SK-N-SH (cell line): ENCODE results near the gene TRDN. TPM values are rescaled to one million over a fixed set of nuclear protein-coding genes. Genes with fewer than 3 reads are reported as not detected.

Source experiments
- CTCF ChIA-PET: fragments of 300-600, 350-600 bp; formaldehyde crosslinking; extraction: SDS; loops from one replicate; lab custom pipeline; 2021; lab: Yijun Ruan, JAX
- POLR2A ChIA-PET: fragments of 350-600 bp; sonication (Branson Sonifier 250); formaldehyde crosslinking; extraction: SDS; loops from one replicate; lab custom pipeline; 2020; ENCODE audit warnings: antibody characterized with exemption, inconsistent platforms; lab: Yijun Ruan, JAX
- DNase-seq: peaks from one replicate; pipeline ENCODE4 v3.0.0; 2012
- H2AFZ ChIP-seq: fragments of 200-600 bp; sonication (generic); 2 replicates; pipeline ENCODE4 v1.8.1; 2016; ENCODE audit warnings: antibody characterized with exemption, mild to moderate bottlenecking, low read depth
- H3F3A ChIP-seq: fragments of 200-600 bp; sonication (generic); replicated peaks from 2 replicates; pipeline ENCODE3; 2016; ENCODE audit warnings: antibody characterized with exemption, mild to moderate bottlenecking; ENCODE audit not compliant: insufficient read depth
- H3K27ac ChIP-seq, 2 experiments: fragments of 200-500 bp in 1 of 2; fragments of 200-600 bp in 1 of 2; sonication (Bioruptor generic) in 1 of 2; sonication (generic), shearing (Covaris generic) in 1 of 2; 2 replicates each; pipeline versions ENCODE4 v1.5.1 to v1.6.1; 2014 to 2016; ENCODE audit warnings: low read depth in 2 of 2, inconsistent platforms in 1 of 2, low read length in 1 of 2, mild to moderate bottlenecking in 1 of 2, mixed read lengths in 1 of 2
- H3K27me3 ChIP-seq: fragments of 200-600 bp; sonication (generic), shearing (Covaris generic); 2 replicates; pipeline ENCODE4 v1.6.1; 2016; ENCODE audit warnings: mixed run types; ENCODE audit not compliant: insufficient read depth
- H3K36me3 ChIP-seq, 2 experiments: fragments of 200-500 bp in 1 of 2; fragments of 200-600 bp in 1 of 2; sonication (Bioruptor generic) in 1 of 2; sonication (generic) in 1 of 2; replicated peaks in 1 of 2; 2 replicates each; pipeline versions ENCODE3 to v1.5.1; 2014 to 2016; ENCODE audit warnings: low read length in 1 of 2, mild to moderate bottlenecking in 1 of 2; ENCODE audit not compliant: insufficient read depth in 2 of 2, control insufficient read depth in 1 of 2
- H3K4me1 ChIP-seq, 2 experiments: fragments of 200-500 bp in 1 of 2; fragments of 200-600 bp in 1 of 2; sonication (Bioruptor generic) in 1 of 2; sonication (generic), shearing (Covaris generic) in 1 of 2; 2 replicates each; pipeline versions ENCODE4 v1.5.1 to v1.6.1; 2014 to 2016; ENCODE audit warnings: low read depth in 1 of 2, low read length in 1 of 2, mixed run types in 1 of 2; ENCODE audit not compliant: insufficient read depth in 2 of 2, control insufficient read depth in 1 of 2
- H3K4me2 ChIP-seq: fragments of 200-600 bp; sonication (generic), shearing (Covaris generic); 2 replicates; pipeline ENCODE4 v1.6.1; 2017; ENCODE audit warnings: mixed run types
- H3K4me3 ChIP-seq, 2 experiments: fragments of 200-500 bp in 1 of 2; fragments of 200-600 bp in 1 of 2; sonication (Bioruptor generic) in 1 of 2; sonication (generic), shearing (Covaris generic) in 1 of 2; 2 replicates each; pipeline versions ENCODE4 v1.5.1 to v1.8.1; 2014 to 2016; ENCODE audit warnings: low read depth in 2 of 2, inconsistent platforms in 1 of 2, low read length in 1 of 2, mild to moderate bottlenecking in 1 of 2, mixed read lengths in 1 of 2, moderate library complexity in 1 of 2
- H3K79me2 ChIP-seq: fragments of 200-600 bp; sonication (generic); 2 replicates; pipeline ENCODE4 v1.8.1; 2017; ENCODE audit warnings: mild to moderate bottlenecking; ENCODE audit not compliant: insufficient read depth
- H3K9ac ChIP-seq: fragments of 200-600 bp; sonication (generic); 2 replicates; pipeline ENCODE4 v1.6.1; 2017; ENCODE audit warnings: mixed run types
- H3K9me2 ChIP-seq: fragments of 200-600 bp; sonication (generic); 2 replicates; pipeline ENCODE4 v1.6.1; 2017; ENCODE audit warnings: mixed run types
- H3K9me3 ChIP-seq: fragments of 200-600 bp; sonication (generic); 2 replicates; pipeline ENCODE4 v1.6.1; 2017; ENCODE audit warnings: mixed run types, mild to moderate bottlenecking, moderate library complexity
- H4K20me1 ChIP-seq: fragments of 200-600 bp; sonication (generic); 2 replicates; pipeline ENCODE4 v1.6.1; 2017; ENCODE audit warnings: mild to moderate bottlenecking, mixed run types; ENCODE audit not compliant: insufficient read depth
- CHD2 ChIP-seq: fragments of 150-350 bp; IDR thresholded peaks from 2 replicates; pipeline ENCODE4 v1.6.1; 2018; ENCODE audit warnings: low read length; ENCODE audit not compliant: partially characterized antibody
- ELF1 ChIP-seq: IDR thresholded peaks from 2 replicates; pipeline ENCODE4 v1.4.0; 2012
- EZH2phosphoT487 ChIP-seq: fragments of 200-600 bp; sonication (generic); IDR thresholded peaks from 2 replicates; pipeline ENCODE4 v1.6.1; 2017; ENCODE audit warnings: low read depth, mixed run types, mild to moderate bottlenecking, antibody characterized with exemption, moderate library complexity, borderline replicate concordance
- FOXJ3 ChIP-seq: sonication (generic); formaldehyde crosslinking; IDR thresholded peaks from 2 replicates; pipeline ENCODE4 v1.5.1; 2020; ENCODE audit warnings: mild to moderate bottlenecking, missing genetic modification reagents
- FOXM1 ChIP-seq: IDR thresholded peaks from 2 replicates; pipeline ENCODE4 v1.4.0; 2012; ENCODE audit warnings: low read depth, mild to moderate bottlenecking
- IRF3 ChIP-seq: fragments of 150-350 bp; IDR thresholded peaks from 2 replicates; pipeline ENCODE4 v1.6.1; 2016; ENCODE audit warnings: mild to moderate bottlenecking, low read depth, low read length
- JUND ChIP-seq: IDR thresholded peaks from 2 replicates; pipeline ENCODE4 v1.4.0; 2012
- MEF2A ChIP-seq: IDR thresholded peaks from 2 replicates; pipeline ENCODE4 v1.4.0; 2012; ENCODE audit warnings: low read depth, borderline replicate concordance
- NFIC ChIP-seq: IDR thresholded peaks from 2 replicates; pipeline ENCODE4 v1.4.0; 2012; ENCODE audit warnings: borderline replicate concordance
- PBX3 ChIP-seq: IDR thresholded peaks from 2 replicates; pipeline ENCODE4; 2012
- RAD21 ChIP-seq: IDR thresholded peaks from 2 replicates; pipeline ENCODE4 v1.6.1; 2012; ENCODE audit warnings: mild to moderate bottlenecking, low read length
- RCOR1 ChIP-seq: fragments of 150-350 bp; IDR thresholded peaks from 2 replicates; pipeline ENCODE4 v1.6.1; 2017; ENCODE audit warnings: antibody characterized with exemption, low read length
- REST ChIP-seq: IDR thresholded peaks from 2 replicates; pipeline ENCODE4 v1.6.1; 2012; ENCODE audit warnings: mild to moderate bottlenecking, low read depth, low read length, moderate library complexity
- RFX5 ChIP-seq: IDR thresholded peaks from 2 replicates; pipeline ENCODE4 v1.6.1; 2012; ENCODE audit warnings: mild to moderate bottlenecking, improper control_type of control experiment, low read length
- SIN3A ChIP-seq: IDR thresholded peaks from 2 replicates; pipeline ENCODE4 v1.6.1; 2012; ENCODE audit warnings: low read depth, mild to moderate bottlenecking, low read length, moderate library complexity, borderline replicate concordance
- TAF1 ChIP-seq: IDR thresholded peaks from 2 replicates; pipeline ENCODE4 v1.6.1; 2012; ENCODE audit warnings: low read depth, mild to moderate bottlenecking, low read length, moderate library complexity, borderline replicate concordance
- TEAD4 ChIP-seq: IDR thresholded peaks from 2 replicates; pipeline ENCODE4 v1.4.0; 2012; ENCODE audit warnings: mild to moderate bottlenecking, borderline replicate concordance; ENCODE audit not compliant: insufficient read depth
- USF2 ChIP-seq: fragments of 150-350 bp; IDR thresholded peaks from 2 replicates; pipeline ENCODE4 v1.6.1; 2017; ENCODE audit warnings: antibody characterized with exemption, low read length, low read depth, borderline replicate concordance
- YY1 ChIP-seq: IDR thresholded peaks from 2 replicates; pipeline ENCODE4 v1.4.0; 2012; ENCODE audit warnings: low read depth, mild to moderate bottlenecking
- ZBTB33 ChIP-seq: IDR thresholded peaks from 2 replicates; pipeline ENCODE4 v1.4.0; 2012; ENCODE audit warnings: low read depth, borderline replicate concordance
- WGBS: methylation state at CpG from one replicate; pipeline ENCODE4 v1.1.6; 2017; ENCODE audit warnings: low lambda C conversion rate; 5-methylcytosine and 5-hydroxymethylcytosine counted together
- polyA plus RNA-seq, 3 experiments: library from polyadenylated mRNA; depleted of rRNA; stranded (reverse); fragments of >200 nt; gene quantifications; 2 replicates each; pipeline ENCODE4 v1.2.3, GENCODE V29; 2012

Gene TRDN
- polyA plus RNA-seq, 1 of the 3 experiments (the other 2 are of a cell fraction): not detected

- H2AFZ ChIP-seq: no peak overlapping the region
- no peaks in the 10 kb centered on the region for H3K9me2 ChIP-seq
- no peaks in the 10 kb centered on the region for H3K36me3 ChIP-seq
- no peak overlapping the region for H3K27ac ChIP-seq
- no peak overlapping the region for H3K4me2 ChIP-seq
- no peak for DNase-seq
- no peaks in the 10 kb centered on the region for H3K9me3 ChIP-seq
- H3K79me2 ChIP-seq: no peaks in the 10 kb centered on the region
- H4K20me1 ChIP-seq: no peaks in the 10 kb centered on the region
- TF ChIP-seq FOXM1 (no peak), REST (no peak), ZBTB33 (no peak)
- H3K4me1 ChIP-seq: no peaks in the 10 kb centered on the region
- ChIA-PET POLR2A (no interaction called here), CTCF (no interaction called here)
- no peaks in the 10 kb centered on the region; the same call in 1 of the 2 replicates for H3K27me3 ChIP-seq
- H3K9ac ChIP-seq: no peak overlapping the region
- H3K4me3 ChIP-seq: no peak overlapping the region
- WGBS: 6% methylated on average over 6 of the region's 6 CpGs
- no peaks in the 10 kb centered on the region for H3F3A ChIP-seq
Measured at GRCh38 chr6:123604067-123604466, 32.7 kb downstream of the TRDN start.

- DNase-seq: no peak
- H3K4me1 ChIP-seq: no peaks in the 10 kb centered on the region
- H3K4me2 ChIP-seq: no peak overlapping the region
- H2AFZ ChIP-seq: no peak overlapping the region
- H3K9ac ChIP-seq: no peak overlapping the region
- no peaks in the 10 kb centered on the region for H3K79me2 ChIP-seq
- H3F3A ChIP-seq: no peaks in the 10 kb centered on the region
- ChIA-PET CTCF (no interaction called here), POLR2A (no interaction called here)
- H3K9me2 ChIP-seq: no peaks in the 10 kb centered on the region
- no peaks in the 10 kb centered on the region for H3K9me3 ChIP-seq
- H3K27me3 ChIP-seq: no peaks in the 10 kb centered on the region; the same call in 1 of the 2 replicates
- 7% methylated on average over 3 of the region's 3 CpGs for WGBS
- no peak for TF ChIP-seq NFIC
- no peak for TF ChIP-seq ELF1
- TF ChIP-seq TAF1: no peak
- no peak for TF ChIP-seq RCOR1
- TF ChIP-seq MEF2A: no peak
- no peak for TF ChIP-seq RAD21
- no peak for TF ChIP-seq FOXM1
- no peak for TF ChIP-seq TEAD4
- no peak for TF ChIP-seq SIN3A
- no peak for TF ChIP-seq IRF3
- no peak for TF ChIP-seq JUND
- TF ChIP-seq RFX5: no peak
- TF ChIP-seq EZH2phosphoT487: no peak
- no peak for TF ChIP-seq CHD2
- TF ChIP-seq PBX3: no peak
- TF ChIP-seq FOXJ3: no peak
- TF ChIP-seq USF2: no peak
- TF ChIP-seq YY1: no peak
- H3K27ac ChIP-seq: no peak overlapping the region
- H4K20me1 ChIP-seq: no peaks in the 10 kb centered on the region
- H3K4me3 ChIP-seq: no peak overlapping the region
- no peaks in the 10 kb centered on the region for H3K36me3 ChIP-seq
Measured at GRCh38 chr6:123598011-123598410, 38.7 kb downstream of the TRDN start.
